ENCODE data around the gene BBS2. TPM values are rescaled to one million over a fixed set of nuclear protein-coding genes. Genes with fewer than 3 reads are reported as not detected.

The BBS2 gene
- total RNA-seq, 1 experiment from 2014 or later = 36.4 TPM

GRCh38 chr16:56481468-56482122 is 38.2 kb downstream of the BBS2 start:
- Mint-ChIP-seq H3K27me3 (ENCODE audit: unreplicated experiment) (no peaks in the 10 kb centered on the region), H3K4me3 (ENCODE audit: low read depth, unreplicated experiment) (no peak overlapping the region), H3K4me1 (ENCODE audit: low read depth, unreplicated experiment) (no peaks in the 10 kb centered on the region), H3K9me3 (ENCODE audit: low read depth, unreplicated experiment) (no peaks in the 10 kb centered on the region), H3K27ac (ENCODE audit: unreplicated experiment) (no peak overlapping the region), H3K36me3 (ENCODE audit: insufficient read depth, unreplicated experiment) (peaks cover 29% of the 10 kb centered on the region)
- intact Hi-C loops (cut with micrococcal nuclease; ENCODE audit: unreplicated experiment) = no loop called here
- no peak for DNase-seq
- no peak for TF ChIP-seq CTCF (IDR thresholded peaks at IDR 0.05; ENCODE audit: unreplicated experiment)
- no TSS peak for BruUV-seq (replicated peaks)
- CTCF ChIA-PET = no interaction called here

GRCh38 chr16:56480776-56481467 is 38.9 kb downstream of the BBS2 start:
- Mint-ChIP-seq H3K9me3 (ENCODE audit: low read depth, unreplicated experiment) (no peaks in the 10 kb centered on the region), H3K4me1 (ENCODE audit: low read depth, unreplicated experiment) (no peaks in the 10 kb centered on the region), H3K36me3 (ENCODE audit: insufficient read depth, unreplicated experiment) (peaks cover 36% of the 10 kb centered on the region), H3K27ac (ENCODE audit: unreplicated experiment) (no peak overlapping the region), H3K27me3 (ENCODE audit: unreplicated experiment) (no peaks in the 10 kb centered on the region), H3K4me3 (ENCODE audit: low read depth, unreplicated experiment) (no peak overlapping the region)
- DNase-seq = no peak
- intact Hi-C loops (cut with micrococcal nuclease; ENCODE audit: unreplicated experiment) = no loop called here
- CTCF ChIA-PET = no interaction called here
- no TSS peak for BruUV-seq (replicated peaks)
- TF ChIP-seq CTCF (IDR thresholded peaks at IDR 0.05; ENCODE audit: unreplicated experiment) = no peak

GRCh38 chr16:56479469-56479868 is 40.4 kb downstream of the BBS2 start:
- intact Hi-C loops (cut with micrococcal nuclease; ENCODE audit: unreplicated experiment) = no loop called here
- CTCF ChIA-PET = interaction anchor here (1.6 kb wide), 1 partner anchor 28 kb away, joined by 3 read pairs; the partner anchor contains the start of genes NUDT21 and OGFOD1
- H3K9me3 Mint-ChIP-seq (ENCODE audit: low read depth, unreplicated experiment) = no peaks in the 10 kb centered on the region
- H3K4me3 Mint-ChIP-seq (ENCODE audit: low read depth, unreplicated experiment) = no peak overlapping the region
- BruUV-seq (replicated peaks) = no TSS peak
- peaks cover 37% of the 10 kb centered on the region for H3K36me3 Mint-ChIP-seq (ENCODE audit: insufficient read depth, unreplicated experiment)
- DNase-seq = no peak
- no peak for TF ChIP-seq CTCF (IDR thresholded peaks at IDR 0.05; ENCODE audit: unreplicated experiment)
- H3K27me3 Mint-ChIP-seq (ENCODE audit: unreplicated experiment) = no peaks in the 10 kb centered on the region
- H3K4me1 Mint-ChIP-seq (ENCODE audit: low read depth, unreplicated experiment) = no peaks in the 10 kb centered on the region
- no peak overlapping the region for H3K27ac Mint-ChIP-seq (ENCODE audit: unreplicated experiment)

- no peak overlapping the region for H3K4me3 Mint-ChIP-seq (ENCODE audit: low read depth, unreplicated experiment)
- H3K27ac Mint-ChIP-seq (ENCODE audit: unreplicated experiment) = no peak overlapping the region
- H3K27me3 Mint-ChIP-seq (ENCODE audit: unreplicated experiment) = no peaks in the 10 kb centered on the region
- no peak for TF ChIP-seq CTCF (IDR thresholded peaks at IDR 0.05; ENCODE audit: unreplicated experiment)
- DNase-seq = no peak
- no TSS peak for BruUV-seq (replicated peaks)
- intact Hi-C loops (cut with micrococcal nuclease; ENCODE audit: unreplicated experiment) = no loop called here
- CTCF ChIA-PET = interaction anchor here (1.6 kb wide), 1 partner anchor 27 kb away, joined by 3 read pairs; the partner anchor contains the start of genes NUDT21 and OGFOD1
- no peaks in the 10 kb centered on the region for H3K9me3 Mint-ChIP-seq (ENCODE audit: low read depth, unreplicated experiment)
- H3K4me1 Mint-ChIP-seq (ENCODE audit: low read depth, unreplicated experiment) = no peaks in the 10 kb centered on the region
- peaks cover 38% of the 10 kb centered on the region for H3K36me3 Mint-ChIP-seq (ENCODE audit: insufficient read depth, unreplicated experiment)
These were observed 41.4 kb downstream of the BBS2 start for GRCh38 chr16:56478281-56479049.
